GM21381 (cell line): ENCODE data around the gene ZFP36L1.
"Not testable (repeated sequence)": the region's sequence is repeated elsewhere in the genome, so short reads cannot be mapped to it uniquely, and the experiment has no call there.

Experiments used
- ATAC-seq: cut with Tn5 transposase; IDR thresholded peaks from one replicate; pipeline ENCODE4 v1.9.1; 2021; ENCODE audit warnings: mild to moderate bottlenecking, moderate library complexity; ENCODE audit not compliant: unreplicated experiment

ZFP36L1 gene

GRCh38 chr14:68766299-68767247 lies 26.3 kb downstream of the ZFP36L1 start:
- no peak for ATAC-seq

GRCh38 chr14:68763843-68764242 lies 29.0 kb downstream of the ZFP36L1 start:
- not testable (repeated sequence) for ATAC-seq

- ATAC-seq, result no peak
Observed at GRCh38 chr14:68762953-68763764, 29.7 kb downstream of the ZFP36L1 start.

GRCh38 chr14:68761391-68761790 lies 31.5 kb downstream of the ZFP36L1 start:
- ATAC-seq, result no peak

- no peak for ATAC-seq
Observed at GRCh38 chr14:68760761-68761160, 32.1 kb downstream of the ZFP36L1 start.

GRCh38 chr14:68759937-68760336 lies 32.9 kb downstream of the ZFP36L1 start:
- ATAC-seq, result no peak

- no peak for ATAC-seq
Observed at GRCh38 chr14:68759017-68759560, 33.8 kb downstream of the ZFP36L1 start.

- no peak for ATAC-seq
Observed at GRCh38 chr14:68758301-68758700, 34.6 kb downstream of the ZFP36L1 start.

- no peak for ATAC-seq
Observed at GRCh38 chr14:68757618-68758081, 35.2 kb downstream of the ZFP36L1 start.

GRCh38 chr14:68756734-68757133 lies 36.1 kb downstream of the ZFP36L1 start:
- ATAC-seq, result no peak

GRCh38 chr14:68756000-68756481 lies 36.8 kb downstream of the ZFP36L1 start:
- no peak for ATAC-seq

- ATAC-seq, result no peak
Observed at GRCh38 chr14:68755016-68755353, 37.9 kb downstream of the ZFP36L1 start.

- ATAC-seq, result no peak
Observed at GRCh38 chr14:68753690-68754089, 39.2 kb downstream of the ZFP36L1 start.

GRCh38 chr14:68752271-68753006 lies 40.4 kb downstream of the ZFP36L1 start:
- no peak for ATAC-seq

GRCh38 chr14:68749487-68750475 lies 43.1 kb downstream of the ZFP36L1 start:
- no peak for ATAC-seq

- no peak for ATAC-seq
Observed at GRCh38 chr14:68748691-68749090, 44.2 kb downstream of the ZFP36L1 start.

GRCh38 chr14:68748260-68748659 lies 44.6 kb downstream of the ZFP36L1 start:
- no peak for ATAC-seq

GRCh38 chr14:68747393-68747792 lies 45.5 kb downstream of the ZFP36L1 start:
- no peak for ATAC-seq

- ATAC-seq, result no peak
Observed at GRCh38 chr14:68744613-68745012, 48.3 kb downstream of the ZFP36L1 start.
